Placental epithelial cell (primary cell): Measurements from ENCODE around the gene NCAM2. TPM values are rescaled to one million over a fixed set of nuclear protein-coding genes. Genes with fewer than 3 reads are reported as not detected.

ENCODE experiments used
- total RNA-seq: library from RNA; depleted of rRNA; stranded (reverse); fragments of >200 nt; gene quantifications from 2 replicates; pipeline ENCODE4 v1.2.3, GENCODE V29; 2012

Gene NCAM2
- total RNA-seq, result not detected in 2 replicates

GRCh38 chr21:20997636-20998455 lies at the start of gene NCAM2:
Gene NCAM2 (plus strand): TSS chr21:20998409.

